Endothelial cell of umbilical vein (primary cell): Measurements from ENCODE around the gene SLC35B4. TPM values are rescaled to one million over a fixed set of nuclear protein-coding genes. Genes with fewer than 3 reads are reported as not detected.

Source experiments
- BruUV-seq: library from RNA; stranded (reverse); fragments of 400-500 nt; replicated peaks from 2 replicates; lab custom pipeline; 2021; lab: Mats Ljungman, UMichigan
- CTCF ChIA-PET: fragments of 300-600, 350-600 bp; sonication (Branson Sonifier 250); formaldehyde crosslinking; loops from one replicate; lab custom pipeline; 2021; ENCODE audit warnings: antibody characterized with exemption, inconsistent platforms; lab: Charles Lee
- POLR2A ChIA-PET: fragments of 300-600, 350-600 bp; sonication (Branson Sonifier 250); formaldehyde crosslinking; loops from one replicate; lab custom pipeline; 2021; ENCODE audit warnings: antibody characterized with exemption, inconsistent platforms; lab: Charles Lee
- DNase-seq: peaks from one replicate; pipeline ENCODE4 v3.0.0-alpha.2; 2011; ENCODE audit warnings: low read depth, low spot score
- FAIRE-seq: peaks from 2 replicates; lab custom pipeline; 2011; peaks lifted over from hg19 to GRCh38; lab: Jason Lieb, UNC
- H2AFZ ChIP-seq: 2 replicates; pipeline ENCODE4 v1.6.0; 2012; ENCODE audit warnings: low read depth, low read length, control low read depth, inconsistent platforms
- H3K27ac ChIP-seq: 2 replicates; pipeline ENCODE4 v1.5.1; 2011; ENCODE audit warnings: low read depth, mild to moderate bottlenecking, control low read depth, low read length, moderate library complexity; ENCODE audit not compliant: insufficient read depth
- H3K27me3 ChIP-seq, 2 experiments: 2 replicates each; pipeline versions ENCODE4 v1.6.0 to v1.6.1; 2011; ENCODE audit warnings: low read length in 2 of 2, mixed read lengths in 1 of 2; ENCODE audit not compliant: control insufficient read depth in 2 of 2, insufficient read depth in 2 of 2
- H3K36me3 ChIP-seq, 2 experiments: 2 replicates in 1 of 2; 3 replicates in 1 of 2; pipeline ENCODE4 v1.5.1; 2011; ENCODE audit warnings: low read length in 2 of 2, mild to moderate bottlenecking in 1 of 2, moderate library complexity in 1 of 2; ENCODE audit not compliant: control insufficient read depth in 2 of 2, insufficient read depth in 2 of 2; ENCODE audit errors: extremely low read depth in 1 of 2
- H3K4me1 ChIP-seq: 3 replicates; pipeline ENCODE4 v1.5.1; 2011; ENCODE audit warnings: mild to moderate bottlenecking, low read length; ENCODE audit not compliant: control insufficient read depth, insufficient read depth; ENCODE audit errors: extremely low read depth
- H3K4me2 ChIP-seq: 2 replicates; pipeline ENCODE4 v1.6.1; 2011; ENCODE audit warnings: low read length, control low read depth, mixed read lengths; ENCODE audit not compliant: insufficient read depth
- H3K4me3 ChIP-seq, 3 experiments: fragments of 200-600 bp in 1 of 3; sonication (generic), shearing (Covaris generic) in 1 of 3; replicated peaks in 1 of 3; 2 replicates each; pipeline ENCODE4 v1.5.1; 2011 to 2016; ENCODE audit warnings: control low read depth in 3 of 3, low read length in 3 of 3, mild to moderate bottlenecking in 2 of 3, inconsistent platforms in 1 of 3, low read depth in 1 of 3, moderate library complexity in 1 of 3; ENCODE audit not compliant: insufficient read depth in 1 of 3
- H3K79me2 ChIP-seq: 2 replicates; pipeline ENCODE4 v1.6.0; 2012; ENCODE audit warnings: low read length, inconsistent platforms; ENCODE audit not compliant: control insufficient read depth, insufficient read depth
- H3K9ac ChIP-seq: replicated peaks from 2 replicates; pipeline ENCODE3; 2011; ENCODE audit warnings: low read length, control low read depth; ENCODE audit not compliant: insufficient read depth; ENCODE audit errors: extremely low read depth
- H3K9me1 ChIP-seq: replicated peaks from 3 replicates; pipeline ENCODE4 v1.6.0; 2011; ENCODE audit warnings: mild to moderate bottlenecking, low read length; ENCODE audit not compliant: control insufficient read depth, insufficient read depth; ENCODE audit errors: extremely low read depth
- H3K9me3 ChIP-seq: replicated peaks from 2 replicates; pipeline ENCODE4 v1.5.1; 2012; ENCODE audit warnings: low read length, inconsistent platforms; ENCODE audit not compliant: control insufficient read depth, insufficient read depth
- H4K20me1 ChIP-seq: replicated peaks from 2 replicates; pipeline ENCODE3; 2011; ENCODE audit warnings: mild to moderate bottlenecking, low read length; ENCODE audit not compliant: control insufficient read depth, insufficient read depth; ENCODE audit errors: extremely low read depth
- CTCF ChIP-seq, 2 donors: IDR thresholded peaks; 1 replicate in 1 of 2; 2 replicates in 1 of 2; pipeline ENCODE4 v1.5.1; 2011; ENCODE audit warnings: low read length in 2 of 2, mild to moderate bottlenecking in 2 of 2, moderate library complexity in 2 of 2, control low read depth in 1 of 2, inconsistent platforms in 1 of 2, low read depth in 1 of 2; ENCODE audit not compliant: insufficient read depth in 1 of 2; ENCODE audit errors: extremely low read depth in 1 of 2
- EZH2 ChIP-seq: IDR thresholded peaks from 2 replicates; pipeline ENCODE4 v1.6.1; 2012; ENCODE audit warnings: borderline replicate concordance, low read depth, mild to moderate bottlenecking, moderate library complexity, low read length, inconsistent platforms; ENCODE audit not compliant: severe bottlenecking
- FOS ChIP-seq: IDR thresholded peaks from 2 replicates; pipeline ENCODE4 v1.6.1; 2011; ENCODE audit warnings: mild to moderate bottlenecking, low read length, moderate library complexity, borderline replicate concordance; ENCODE audit not compliant: insufficient read depth
- GATA2 ChIP-seq: IDR thresholded peaks from 2 replicates; pipeline ENCODE4 v1.7.0; 2011; ENCODE audit warnings: low read depth, mild to moderate bottlenecking, moderate library complexity, mixed read lengths, low read length; ENCODE audit not compliant: insufficient read length, insufficient read depth
- JUN ChIP-seq: IDR thresholded peaks from 2 replicates; pipeline ENCODE4 v1.6.1; 2011; ENCODE audit warnings: borderline replicate concordance, low read depth; ENCODE audit not compliant: insufficient read length, insufficient read depth
- MAX ChIP-seq: IDR thresholded peaks from 2 replicates; pipeline ENCODE4 v1.6.1; 2011; ENCODE audit not compliant: insufficient read depth, insufficient read length
- MYC ChIP-seq: IDR thresholded peaks from one replicate; pipeline ENCODE4 v1.6.1; 2011; ENCODE audit warnings: mild to moderate bottlenecking, low read depth, low read length
- POLR2A ChIP-seq: IDR thresholded peaks from 2 replicates; pipeline ENCODE4 v1.6.1; 2012; ENCODE audit warnings: low read depth, mild to moderate bottlenecking, control low read depth, low read length
- POLR2AphosphoS5 ChIP-seq: IDR thresholded peaks from 2 replicates; pipeline ENCODE4 v1.6.1; 2012; ENCODE audit warnings: low read depth, mild to moderate bottlenecking, control low read depth, low read length, moderate library complexity; ENCODE audit not compliant: insufficient read depth
- dilution Hi-C: fragments of 300-500 bp; cut with MboI; formaldehyde crosslinking; loops from one replicate; pipeline ENCODE4 v1.15.0; 2019; ENCODE audit warnings: low sequenced_read_pairs; ENCODE audit not compliant: extremely low pct_ligation_motif_present
- intact Hi-C: fragments of 100-400 bp; cut with micrococcal nuclease; formaldehyde crosslinking; loops from one replicate; pipeline ENCODE4 v1.10.0; 2022
- polyA plus RNA-seq, 4 experiments: library from polyadenylated mRNA; depleted of rRNA in 3 of 4; stranded (reverse) in 3 of 4; unstranded in 1 of 4; fragments of >200 nt; gene quantifications; 2 replicates each; pipeline versions ENCODE4 v1.2.1 to v1.2.3, GENCODE V29; 2011 to 2012; ENCODE audit warnings: missing spikeins in 1 of 4
- total RNA-seq: library from RNA; stranded (reverse); gene quantifications from 2 replicates; pipeline ENCODE4 v1.2.3, GENCODE V29; 2021

Gene SLC35B4
- total and polyA plus RNA-seq, 2 donors (not counting 3 experiments of a cell fraction or from before 2014, with no cell fraction given): 17.5 to 20.2 TPM

- H3K4me2 ChIP-seq: no peak overlapping the region
- no peaks in the 10 kb centered on the region for H3K9me3 ChIP-seq
- FAIRE-seq: no peak
- H3K4me1 ChIP-seq: no peaks in the 10 kb centered on the region
- dilution Hi-C loops: no loop called here
- POLR2A ChIA-PET: no interaction called here
- TF ChIP-seq FOS: peak; percentile 35
- TF ChIP-seq EZH2: no peak
- BruUV-seq: no TSS peak
- peaks cover 0 to 4% of the 10 kb centered on the region in 2 experiments for H3K36me3 ChIP-seq
- H4K20me1 ChIP-seq: no peaks in the 10 kb centered on the region
- H3K27ac ChIP-seq: no peak overlapping the region
- H3K79me2 ChIP-seq: no peaks in the 10 kb centered on the region
- no peak overlapping the region for H3K4me3 ChIP-seq
- intact Hi-C loops: no loop called here
- H3K27me3 ChIP-seq: no peaks in the 10 kb centered on the region
- H2AFZ ChIP-seq: no peak overlapping the region
- no peak for DNase-seq
- no peaks in the 10 kb centered on the region for H3K9me1 ChIP-seq
- no peak overlapping the region for H3K9ac ChIP-seq
- CTCF ChIA-PET: no interaction called here
Measured at GRCh38 chr7:134307320-134307719, 9.4 kb downstream of the SLC35B4 start.

- ChIA-PET POLR2A (no interaction called here), CTCF (no interaction called here)
- dilution Hi-C loops (no loop called here), intact Hi-C loops (no loop called here)
- Histone ChIP-seq H3K9ac (no peak overlapping the region), H3K4me2 (no peak overlapping the region), H3K27me3 (no peaks in the 10 kb centered on the region), H3K4me1 (no peaks in the 10 kb centered on the region), H2AFZ (no peak overlapping the region), H3K27ac (no peak overlapping the region), H4K20me1 (no peaks in the 10 kb centered on the region), H3K9me3 (no peaks in the 10 kb centered on the region), H3K79me2 (no peaks in the 10 kb centered on the region), H3K4me3 (no peak overlapping the region), H3K36me3 (peaks cover 2 to 6% of the 10 kb centered on the region in 2 experiments), H3K9me1 (no peaks in the 10 kb centered on the region)
- no peak for FAIRE-seq
- DNase-seq: no peak
- TF ChIP-seq FOS (no peak), JUN (no peak), MAX (no peak), MYC (no peak), POLR2A (no peak), EZH2 (no peak), POLR2AphosphoS5 (no peak), GATA2 (no peak), CTCF (IDR thresholded peaks at IDR 0.05; ENCODE audit: extremely low read depth in 1 of 2, insufficient read depth in 1 of 2, low read depth in 1 of 2, low read length in 2 of 2) (no peak)
- no TSS peak for BruUV-seq
Measured at GRCh38 chr7:134302120-134302519, 14.6 kb downstream of the SLC35B4 start.
